Vagina (tissue), 2 donors: ENCODE measurements around the gene CHP1.

Experiments
- POLR2A ChIP-seq, 2 donors: fragments of 450-650 bp; IDR thresholded peaks; one replicate each; pipeline ENCODE4 v1.6.1; 2017; ENCODE audit warnings: antibody characterized with exemption in 2 of 2, mild to moderate bottlenecking in 2 of 2, moderate library complexity in 2 of 2
- POLR2AphosphoS5 ChIP-seq, 2 donors: sonication (generic); formaldehyde crosslinking; IDR thresholded peaks; one replicate each; pipeline ENCODE4 v1.9.0; 2017; ENCODE audit warnings: antibody characterized with exemption in 2 of 2, mild to moderate bottlenecking in 2 of 2, low read depth in 1 of 2; ENCODE audit not compliant: insufficient read depth in 1 of 2
- TF ChIP-seq, protein P1 (sequence below), 3 experiments: fragments of 450-650 bp in 2 of 3; fragments of 200-600 bp in 1 of 3; sonication (generic) in 1 of 3; IDR thresholded peaks; one replicate each; pipeline ENCODE4 v1.5.1; 2017 to 2019; ENCODE audit warnings: antibody characterized with exemption in 3 of 3, mild to moderate bottlenecking in 2 of 3, moderate library complexity in 2 of 3

DNA sequence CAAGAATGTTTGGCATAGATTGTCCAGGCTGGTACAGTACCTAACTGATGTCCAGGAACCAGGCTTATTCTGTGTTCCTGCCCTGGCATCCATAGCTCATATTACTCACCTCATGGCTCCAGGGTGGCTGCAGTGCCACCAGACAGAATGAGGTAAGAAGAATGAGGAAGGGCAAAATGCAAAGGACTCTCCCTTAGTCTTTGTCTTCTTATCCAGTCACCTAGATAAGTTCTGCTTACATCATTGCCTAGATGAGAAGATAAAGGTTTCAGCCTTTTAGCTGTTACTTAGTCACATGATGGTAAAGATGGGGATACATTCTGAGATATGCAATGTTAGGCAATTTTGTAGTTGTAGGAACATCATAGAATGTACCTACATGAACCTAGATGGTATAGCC lies 45.8 kb downstream of the CHP1 start:
- TF ChIP-seq, protein P1, sequence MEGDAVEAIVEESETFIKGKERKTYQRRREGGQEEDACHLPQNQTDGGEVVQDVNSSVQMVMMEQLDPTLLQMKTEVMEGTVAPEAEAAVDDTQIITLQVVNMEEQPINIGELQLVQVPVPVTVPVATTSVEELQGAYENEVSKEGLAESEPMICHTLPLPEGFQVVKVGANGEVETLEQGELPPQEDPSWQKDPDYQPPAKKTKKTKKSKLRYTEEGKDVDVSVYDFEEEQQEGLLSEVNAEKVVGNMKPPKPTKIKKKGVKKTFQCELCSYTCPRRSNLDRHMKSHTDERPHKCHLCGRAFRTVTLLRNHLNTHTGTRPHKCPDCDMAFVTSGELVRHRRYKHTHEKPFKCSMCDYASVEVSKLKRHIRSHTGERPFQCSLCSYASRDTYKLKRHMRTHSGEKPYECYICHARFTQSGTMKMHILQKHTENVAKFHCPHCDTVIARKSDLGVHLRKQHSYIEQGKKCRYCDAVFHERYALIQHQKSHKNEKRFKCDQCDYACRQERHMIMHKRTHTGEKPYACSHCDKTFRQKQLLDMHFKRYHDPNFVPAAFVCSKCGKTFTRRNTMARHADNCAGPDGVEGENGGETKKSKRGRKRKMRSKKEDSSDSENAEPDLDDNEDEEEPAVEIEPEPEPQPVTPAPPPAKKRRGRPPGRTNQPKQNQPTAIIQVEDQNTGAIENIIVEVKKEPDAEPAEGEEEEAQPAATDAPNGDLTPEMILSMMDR (IDR thresholded peaks at IDR 0.05) = no peak
- TF ChIP-seq POLR2A (IDR thresholded peaks at IDR 0.05) = no peak
- no peak for TF ChIP-seq POLR2AphosphoS5 (IDR thresholded peaks at IDR 0.05; ENCODE audit: insufficient read depth in 1 of 2, low read depth in 1 of 2)
